ENCODE results near the gene RRP1B. TPM values are rescaled to one million over a fixed set of nuclear protein-coding genes. Genes with fewer than 3 reads are reported as not detected.
A peak's percentile ranks its signal among the peaks of the same experiment; 100 is the strongest.

The RRP1B gene
- total RNA-seq, 1 donor from 2014 or later = 43.3 TPM

DNA sequence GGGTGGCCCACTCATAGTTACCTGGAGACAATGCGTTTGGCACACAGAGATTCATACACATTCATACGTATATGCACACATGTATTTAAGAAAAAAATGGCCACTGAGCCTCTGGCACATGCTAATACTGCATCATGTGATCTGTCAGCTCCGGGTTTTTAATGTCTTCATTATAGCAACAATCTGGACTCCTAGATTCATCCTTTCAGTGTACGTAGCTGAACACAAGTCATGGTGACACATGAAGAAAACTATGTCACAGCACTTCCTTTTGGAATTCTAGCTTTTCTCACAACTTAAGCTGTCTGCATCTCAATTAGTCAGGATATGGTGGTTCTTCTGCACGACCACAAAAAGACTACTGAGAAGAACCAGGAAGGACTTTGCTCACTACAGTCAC lies 24.7 kb upstream of the RRP1B start:
- Mint-ChIP-seq H3K4me1 (ENCODE audit: unreplicated experiment) (no peaks in the 10 kb centered on the region), H3K36me3 (peaks cover 7% of the 10 kb centered on the region), H3K4me3 (no peak overlapping the region), H3K27ac (no peak overlapping the region), H3K27me3 (no peaks in the 10 kb centered on the region), H3K9me3 (no peaks in the 10 kb centered on the region)
- TF ChIP-seq, protein P1, sequence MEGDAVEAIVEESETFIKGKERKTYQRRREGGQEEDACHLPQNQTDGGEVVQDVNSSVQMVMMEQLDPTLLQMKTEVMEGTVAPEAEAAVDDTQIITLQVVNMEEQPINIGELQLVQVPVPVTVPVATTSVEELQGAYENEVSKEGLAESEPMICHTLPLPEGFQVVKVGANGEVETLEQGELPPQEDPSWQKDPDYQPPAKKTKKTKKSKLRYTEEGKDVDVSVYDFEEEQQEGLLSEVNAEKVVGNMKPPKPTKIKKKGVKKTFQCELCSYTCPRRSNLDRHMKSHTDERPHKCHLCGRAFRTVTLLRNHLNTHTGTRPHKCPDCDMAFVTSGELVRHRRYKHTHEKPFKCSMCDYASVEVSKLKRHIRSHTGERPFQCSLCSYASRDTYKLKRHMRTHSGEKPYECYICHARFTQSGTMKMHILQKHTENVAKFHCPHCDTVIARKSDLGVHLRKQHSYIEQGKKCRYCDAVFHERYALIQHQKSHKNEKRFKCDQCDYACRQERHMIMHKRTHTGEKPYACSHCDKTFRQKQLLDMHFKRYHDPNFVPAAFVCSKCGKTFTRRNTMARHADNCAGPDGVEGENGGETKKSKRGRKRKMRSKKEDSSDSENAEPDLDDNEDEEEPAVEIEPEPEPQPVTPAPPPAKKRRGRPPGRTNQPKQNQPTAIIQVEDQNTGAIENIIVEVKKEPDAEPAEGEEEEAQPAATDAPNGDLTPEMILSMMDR (conservative IDR thresholded peaks at IDR 0.05) = no peak
- DNase-seq (ENCODE audit: extremely low spot score, unreplicated experiment) = no peak

DNA sequence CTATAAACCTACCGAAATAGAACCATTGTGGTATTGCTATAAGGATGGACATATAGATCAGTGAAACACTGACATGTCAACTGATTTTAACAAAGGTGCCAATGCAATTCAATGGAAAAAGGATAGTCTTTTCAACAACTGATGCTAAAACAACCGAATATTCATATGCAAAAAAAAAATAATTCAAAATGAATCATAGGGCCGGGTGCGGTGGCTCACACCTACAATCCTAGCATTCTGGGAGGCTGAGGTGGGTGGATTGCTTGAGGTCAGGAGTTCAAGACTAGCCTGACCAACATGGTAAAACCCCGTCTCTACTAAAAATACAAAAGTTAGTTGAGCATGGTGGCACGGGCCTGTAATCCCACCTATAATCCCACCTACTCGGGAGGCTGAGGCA lies 23.9 kb upstream of the RRP1B start:
- TF ChIP-seq, protein P1 (conservative IDR thresholded peaks at IDR 0.05) = no peak
- Mint-ChIP-seq H3K36me3 (peaks cover 7% of the 10 kb centered on the region), H3K27me3 (no peaks in the 10 kb centered on the region)

DNA sequence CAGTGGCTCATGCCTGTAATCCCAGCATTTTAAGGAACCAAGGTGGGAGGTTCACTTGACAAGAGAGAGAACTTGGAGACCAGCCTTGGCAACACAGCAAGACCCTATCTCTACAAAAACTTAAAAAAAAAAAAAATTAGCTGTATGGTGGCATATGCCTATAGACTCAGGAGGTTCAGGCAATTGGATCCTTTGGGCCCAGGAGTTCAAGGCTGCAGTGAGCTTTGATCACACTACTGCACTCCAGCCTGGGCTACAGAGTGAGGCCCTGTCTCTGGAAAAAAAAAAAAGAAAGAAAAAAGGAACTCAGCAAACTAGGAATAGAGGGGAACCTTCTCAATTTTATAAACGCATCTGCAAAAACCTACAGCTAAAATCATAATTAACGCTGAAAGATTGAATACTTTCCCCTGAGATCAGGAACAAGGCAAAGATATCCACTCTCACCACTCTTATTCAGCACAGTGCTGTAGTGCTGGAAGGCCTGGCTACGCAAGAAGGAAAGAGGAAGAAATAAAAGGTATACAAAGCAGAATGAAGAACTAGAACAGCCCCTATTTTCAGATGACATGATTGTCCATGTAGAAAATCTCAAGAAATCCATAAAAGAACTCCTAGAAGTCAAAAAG lies 21.7 kb upstream of the RRP1B start:
- no peaks in the 10 kb centered on the region for H3K9me3 Mint-ChIP-seq
- no peak for DNase-seq (ENCODE audit: extremely low spot score, unreplicated experiment)
- no peaks in the 10 kb centered on the region for H3K36me3 Mint-ChIP-seq
- no peak overlapping the region for H3K4me3 Mint-ChIP-seq
- H3K27ac Mint-ChIP-seq = no peak overlapping the region
- no peaks in the 10 kb centered on the region for H3K27me3 Mint-ChIP-seq
- H3K4me1 Mint-ChIP-seq (ENCODE audit: unreplicated experiment) = no peaks in the 10 kb centered on the region
- TF ChIP-seq, protein P1 (conservative IDR thresholded peaks at IDR 0.05) = no peak

More for the DNA sequence above, 23.9 kb upstream of the RRP1B start:
- no peaks in the 10 kb centered on the region for H3K9me3 Mint-ChIP-seq
- no peaks in the 10 kb centered on the region for H3K4me1 Mint-ChIP-seq (ENCODE audit: unreplicated experiment)
- H3K4me3 Mint-ChIP-seq = no peak overlapping the region
- no peak overlapping the region for H3K27ac Mint-ChIP-seq
- DNase-seq (ENCODE audit: extremely low spot score, unreplicated experiment) = no peak

DNA sequence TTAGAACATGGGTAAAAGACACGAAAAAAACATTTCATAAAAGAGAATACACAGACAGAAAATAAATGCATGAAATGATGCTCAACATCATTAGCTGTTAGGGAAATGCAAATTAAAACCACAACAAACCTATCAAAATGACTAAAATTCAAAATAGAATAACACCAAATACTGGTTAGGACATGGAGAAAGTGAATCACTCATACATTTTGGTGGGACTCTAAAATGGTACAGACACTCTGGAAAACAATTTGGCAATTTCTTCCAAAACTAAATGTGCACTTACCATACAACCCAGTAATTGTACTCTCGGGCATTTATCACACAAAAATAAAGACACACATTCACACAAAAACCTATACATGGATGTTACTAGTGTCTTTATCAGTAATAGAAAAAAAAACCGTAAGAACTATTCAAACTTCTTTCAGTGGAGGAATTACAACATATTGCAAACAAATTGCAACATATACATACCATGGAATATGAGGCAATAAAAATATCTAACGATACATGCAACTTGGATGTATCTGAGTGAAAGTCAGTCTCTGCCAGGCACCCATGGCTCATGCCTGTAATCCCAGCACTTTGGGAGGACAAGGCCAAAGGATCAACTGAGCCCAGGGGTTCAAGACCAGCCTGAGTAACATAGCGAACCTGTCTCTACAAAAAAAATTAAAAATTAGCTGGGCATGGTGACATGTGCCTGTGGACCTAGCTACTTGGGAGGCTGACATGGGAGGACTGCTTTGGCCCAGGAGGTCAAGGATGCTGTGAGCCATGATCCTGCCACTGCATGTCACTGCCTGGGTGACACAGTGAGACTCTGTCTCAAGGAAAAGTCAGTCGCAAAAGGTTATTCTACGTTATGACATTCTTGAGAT lies 19.6 kb upstream of the RRP1B start:
- no peaks in the 10 kb centered on the region for H3K27me3 Mint-ChIP-seq
- H3K4me1 Mint-ChIP-seq (ENCODE audit: unreplicated experiment) = peaks cover 11% of the 10 kb centered on the region
- H3K9me3 Mint-ChIP-seq = no peaks in the 10 kb centered on the region
- no peak for DNase-seq (ENCODE audit: extremely low spot score, unreplicated experiment)
- H3K36me3 Mint-ChIP-seq = no peaks in the 10 kb centered on the region
- TF ChIP-seq, protein P1 (conservative IDR thresholded peaks at IDR 0.05) = no peak
- H3K27ac Mint-ChIP-seq = no peak overlapping the region
- H3K4me3 Mint-ChIP-seq = no peak overlapping the region

DNA sequence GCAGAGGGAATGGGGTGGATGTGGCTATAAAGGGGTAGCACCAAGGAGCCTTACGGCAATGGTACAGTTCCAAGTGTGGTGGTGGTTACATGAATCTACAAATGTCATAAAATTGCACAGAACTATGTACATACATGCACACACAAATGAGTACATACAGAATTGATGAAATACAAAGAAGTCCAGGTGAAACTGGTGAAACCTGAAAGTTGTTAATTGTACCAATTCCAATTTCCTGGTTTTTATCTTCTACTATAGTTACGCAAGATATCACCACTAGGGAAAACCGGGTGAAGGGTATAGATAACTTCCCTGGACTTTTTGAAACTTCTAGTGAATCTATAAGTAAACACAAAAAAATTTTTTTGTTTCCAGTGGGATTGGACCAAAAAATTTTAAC lies 19.0 kb upstream of the RRP1B start:
- TF ChIP-seq, protein P1 (conservative IDR thresholded peaks at IDR 0.05) = peak; percentile 57
- H3K27me3 Mint-ChIP-seq = no peaks in the 10 kb centered on the region
- no peaks in the 10 kb centered on the region for H3K9me3 Mint-ChIP-seq

More for the DNA sequence above, 19.0 kb upstream of the RRP1B start:
- peaks cover 13% of the 10 kb centered on the region for H3K4me1 Mint-ChIP-seq (ENCODE audit: unreplicated experiment)
- DNase-seq (ENCODE audit: extremely low spot score, unreplicated experiment) = no peak
- H3K4me3 Mint-ChIP-seq = no peak overlapping the region
- no peak overlapping the region for H3K27ac Mint-ChIP-seq
- no peaks in the 10 kb centered on the region for H3K36me3 Mint-ChIP-seq
